Neutrophil (primary cell): Measurements from ENCODE around the gene UBE2L3.
A peak's percentile ranks its signal among the peaks of the same experiment; 100 is the strongest.
"Not testable (repeated sequence)": the region's sequence is repeated elsewhere in the genome, so short reads cannot be mapped to it uniquely, and the experiment has no call there.

Source experiments
- H3K27ac ChIP-seq: fragments of 200-600 bp; sonication (generic); 2 replicates; pipeline ENCODE4 v1.5.1; 2016; ENCODE audit warnings: mild to moderate bottlenecking, moderate library complexity
- H3K27me3 ChIP-seq: fragments of 200-600 bp; sonication (generic); 2 replicates; pipeline ENCODE4 v1.6.0; 2016; ENCODE audit warnings: mild to moderate bottlenecking
- H3K36me3 ChIP-seq: fragments of 200-600 bp; sonication (generic); 2 replicates; pipeline ENCODE4 v1.5.1; 2017
- H3K4me1 ChIP-seq, 2 experiments: fragments of 200-600 bp in 1 of 2; sonication (generic) in 1 of 2; 1 replicate in 1 of 2; 2 replicates in 1 of 2; pipeline versions ENCODE4 v1.5.1 to v1.6.1; 2013 to 2016; ENCODE audit warnings: low read depth in 1 of 2, low read length in 1 of 2, mild to moderate bottlenecking in 1 of 2, moderate library complexity in 1 of 2; ENCODE audit not compliant: control insufficient read depth in 1 of 2, insufficient read depth in 1 of 2
- H3K4me3 ChIP-seq, 2 experiments: fragments of 200-600 bp in 1 of 2; sonication (generic) in 1 of 2; 1 replicate in 1 of 2; 2 replicates in 1 of 2; pipeline ENCODE4 v1.5.1; 2013 to 2016; ENCODE audit warnings: low read depth in 1 of 2, low read length in 1 of 2, mild to moderate bottlenecking in 1 of 2, moderate library complexity in 1 of 2
- H3K9me3 ChIP-seq: fragments of 200-600 bp; sonication (generic); 2 replicates; pipeline ENCODE4 v1.5.1; 2016
- TF ChIP-seq, protein P1 (sequence below): fragments of 200-600 bp; sonication (generic); IDR thresholded peaks from 2 replicates; pipeline ENCODE4 v1.5.1; 2016; ENCODE audit warnings: antibody characterized with exemption

The UBE2L3 gene

GRCh38 chr22:21613553-21614233 is 46.2 kb downstream of the UBE2L3 start:
- TF ChIP-seq, protein P1, sequence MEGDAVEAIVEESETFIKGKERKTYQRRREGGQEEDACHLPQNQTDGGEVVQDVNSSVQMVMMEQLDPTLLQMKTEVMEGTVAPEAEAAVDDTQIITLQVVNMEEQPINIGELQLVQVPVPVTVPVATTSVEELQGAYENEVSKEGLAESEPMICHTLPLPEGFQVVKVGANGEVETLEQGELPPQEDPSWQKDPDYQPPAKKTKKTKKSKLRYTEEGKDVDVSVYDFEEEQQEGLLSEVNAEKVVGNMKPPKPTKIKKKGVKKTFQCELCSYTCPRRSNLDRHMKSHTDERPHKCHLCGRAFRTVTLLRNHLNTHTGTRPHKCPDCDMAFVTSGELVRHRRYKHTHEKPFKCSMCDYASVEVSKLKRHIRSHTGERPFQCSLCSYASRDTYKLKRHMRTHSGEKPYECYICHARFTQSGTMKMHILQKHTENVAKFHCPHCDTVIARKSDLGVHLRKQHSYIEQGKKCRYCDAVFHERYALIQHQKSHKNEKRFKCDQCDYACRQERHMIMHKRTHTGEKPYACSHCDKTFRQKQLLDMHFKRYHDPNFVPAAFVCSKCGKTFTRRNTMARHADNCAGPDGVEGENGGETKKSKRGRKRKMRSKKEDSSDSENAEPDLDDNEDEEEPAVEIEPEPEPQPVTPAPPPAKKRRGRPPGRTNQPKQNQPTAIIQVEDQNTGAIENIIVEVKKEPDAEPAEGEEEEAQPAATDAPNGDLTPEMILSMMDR = no peak
- no peak overlapping the region for H3K27ac ChIP-seq
- no peaks in the 10 kb centered on the region for H3K27me3 ChIP-seq
- peaks cover 46% of the 10 kb centered on the region for H3K36me3 ChIP-seq
- H3K4me3 ChIP-seq = no peak overlapping the region
- H3K9me3 ChIP-seq = no peaks in the 10 kb centered on the region
- no peaks in the 10 kb centered on the region for H3K4me1 ChIP-seq

GRCh38 chr22:21615731-21616130 is 48.2 kb downstream of the UBE2L3 start:
- no peak overlapping the region for H3K27ac ChIP-seq
- peaks cover 2 to 4% of the 10 kb centered on the region in 2 experiments for H3K4me1 ChIP-seq
- H3K27me3 ChIP-seq = no peaks in the 10 kb centered on the region
- no peak overlapping the region for H3K4me3 ChIP-seq
- no peaks in the 10 kb centered on the region for H3K9me3 ChIP-seq
- peaks cover 47% of the 10 kb centered on the region for H3K36me3 ChIP-seq
- TF ChIP-seq, protein P1 = no peak

GRCh38 chr22:21617337-21617736 is 49.8 kb downstream of the UBE2L3 start:
- not testable (repeated sequence) for H3K27me3 ChIP-seq, H3K4me3 ChIP-seq, H3K9me3 ChIP-seq, H3K27ac ChIP-seq
- Histone ChIP-seq H3K36me3 (peaks cover 33% of the 10 kb centered on the region), H3K4me1 (peaks cover 16 to 19% of the 10 kb centered on the region in 2 experiments)

DNA sequence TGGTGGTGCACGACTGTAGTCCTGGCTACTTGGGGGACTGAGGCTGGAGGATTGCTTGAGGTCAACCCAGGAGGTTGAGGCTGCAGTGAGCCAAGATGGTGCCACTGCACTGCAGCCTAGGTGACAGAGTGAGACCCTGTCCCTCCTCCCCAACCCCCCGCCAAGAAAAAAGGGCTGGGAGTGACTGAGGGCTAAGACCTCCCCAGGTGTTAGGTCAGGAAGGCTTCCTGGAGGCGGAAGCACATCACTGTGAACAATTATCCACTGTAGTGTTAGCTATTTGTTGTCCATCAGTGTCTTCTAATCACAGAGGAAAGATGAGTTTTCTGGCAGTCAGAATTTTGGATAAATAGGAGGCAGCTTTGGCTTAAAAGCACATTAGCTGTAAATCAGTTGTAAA is 53.5 kb downstream of the UBE2L3 start:
- H3K36me3 ChIP-seq = peaks cover 7% of the 10 kb centered on the region

GRCh38 chr22:21622011-21622918 is 54.8 kb downstream of the UBE2L3 start:
- H3K36me3 ChIP-seq = peaks cover 9% of the 10 kb centered on the region
- H3K9me3 ChIP-seq = no peaks in the 10 kb centered on the region
- peaks cover 34 to 45% of the 10 kb centered on the region in 2 experiments for H3K4me1 ChIP-seq
- TF ChIP-seq, protein P1 = no peak
- H3K27me3 ChIP-seq = no peaks in the 10 kb centered on the region
- H3K4me3 ChIP-seq = peak overlapping the region; percentile 22 to 25
- peak overlapping the region; percentile 87 for H3K27ac ChIP-seq

More for the DNA sequence above, 53.5 kb downstream of the UBE2L3 start:
- H3K27me3 ChIP-seq = no peaks in the 10 kb centered on the region
- H3K4me3 ChIP-seq = no peak overlapping the region
- peak overlapping the region; percentile 87 for H3K27ac ChIP-seq
- no peaks in the 10 kb centered on the region for H3K9me3 ChIP-seq
- TF ChIP-seq, protein P1 = no peak
- H3K4me1 ChIP-seq = peaks cover 34 to 42% of the 10 kb centered on the region in 2 experiments
